ENCODE data around the gene FASN.

Gene FASN

DNA sequence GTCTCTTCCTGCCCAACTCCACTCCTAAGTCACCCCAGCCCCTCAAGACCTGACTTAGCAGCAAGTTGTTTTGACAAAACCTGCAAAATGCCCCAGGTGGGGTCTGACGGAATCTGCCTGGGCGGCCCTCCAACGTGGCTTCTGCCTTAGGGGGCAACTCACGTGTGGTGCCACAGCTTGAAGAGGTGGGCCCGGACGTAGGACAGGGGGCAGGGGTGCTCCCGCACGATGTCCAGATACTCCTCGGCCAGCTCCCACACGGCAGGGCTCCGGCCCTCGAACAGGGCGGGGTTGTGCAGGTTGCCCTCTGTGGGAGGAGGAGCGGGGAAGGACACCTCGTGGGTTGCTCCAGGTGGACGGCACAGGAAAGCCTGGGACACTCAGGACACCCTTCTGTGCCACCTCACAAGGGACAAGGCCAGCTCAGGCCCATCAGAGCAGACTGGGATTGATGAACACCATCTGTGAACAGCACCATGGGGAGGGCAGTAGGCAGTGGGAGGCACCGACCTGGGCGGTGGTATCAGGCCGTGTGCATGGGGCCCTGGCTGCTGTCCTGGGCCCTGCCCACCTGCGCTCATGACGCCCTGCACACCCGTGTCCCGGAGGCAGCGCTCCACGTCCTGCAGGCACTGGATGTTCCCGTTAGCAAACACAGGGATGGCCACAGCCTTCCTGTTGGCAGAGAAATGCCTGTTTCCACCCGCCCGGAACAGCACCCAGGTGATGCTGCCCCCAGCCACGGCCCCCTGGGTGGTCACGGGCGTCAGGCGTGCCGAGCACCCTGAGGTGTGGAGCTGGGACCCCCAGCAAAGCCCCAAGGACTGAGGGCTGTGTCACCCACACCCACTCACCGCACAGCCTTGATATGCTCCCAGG lies 36.8 kb downstream of the FASN start:
- no peak for TF ChIP-seq CTCF (IDR thresholded peaks at IDR 0.05; ENCODE audit: insufficient read depth, low read depth, low read length, missing control alignments)
- no peak overlapping the region for H3K4me3 ChIP-seq (ENCODE audit: low read length)
- no peak for DNase-seq (ENCODE audit: low read depth)

DNA sequence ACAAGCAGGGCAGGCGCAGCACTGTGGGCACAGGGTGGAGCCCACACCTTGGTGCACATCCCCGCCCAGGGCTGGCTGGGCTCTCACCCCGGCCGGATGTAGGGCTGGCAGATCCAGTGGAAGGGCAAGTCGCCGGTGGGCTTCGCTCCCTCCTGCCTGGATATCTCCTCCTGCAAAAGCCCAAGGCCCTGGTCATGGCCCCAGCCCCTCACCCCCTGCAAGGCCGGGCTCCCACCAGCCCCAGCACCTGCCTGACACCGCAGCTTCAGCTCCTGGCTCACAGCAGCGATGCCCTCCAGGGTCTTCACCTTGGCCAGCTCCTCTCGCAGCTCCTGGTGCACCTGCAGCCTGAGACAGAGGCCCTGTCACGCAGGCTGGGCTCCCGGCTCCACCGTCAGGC lies 37.4 kb downstream of the FASN start:
- no peak for DNase-seq (ENCODE audit: low read depth)
- TF ChIP-seq CTCF (IDR thresholded peaks at IDR 0.05; ENCODE audit: insufficient read depth, low read depth, low read length, missing control alignments) = no peak
- no peak overlapping the region for H3K4me3 ChIP-seq (ENCODE audit: low read length)

- no peak for DNase-seq (ENCODE audit: low read depth)
- H3K4me3 ChIP-seq (ENCODE audit: low read length) = no peak overlapping the region
- TF ChIP-seq CTCF (IDR thresholded peaks at IDR 0.05; ENCODE audit: insufficient read depth, low read depth, low read length, missing control alignments) = no peak
Observed at GRCh38 chr17:82060001-82060380, 38.0 kb downstream of the FASN start.

- no peak for DNase-seq (ENCODE audit: low read depth)
- H3K4me3 ChIP-seq (ENCODE audit: low read length) = no peak overlapping the region
- TF ChIP-seq CTCF (IDR thresholded peaks at IDR 0.05; ENCODE audit: insufficient read depth, low read depth, low read length, missing control alignments) = no peak
Observed at GRCh38 chr17:82059272-82060000, 38.6 kb downstream of the FASN start.

DNA sequence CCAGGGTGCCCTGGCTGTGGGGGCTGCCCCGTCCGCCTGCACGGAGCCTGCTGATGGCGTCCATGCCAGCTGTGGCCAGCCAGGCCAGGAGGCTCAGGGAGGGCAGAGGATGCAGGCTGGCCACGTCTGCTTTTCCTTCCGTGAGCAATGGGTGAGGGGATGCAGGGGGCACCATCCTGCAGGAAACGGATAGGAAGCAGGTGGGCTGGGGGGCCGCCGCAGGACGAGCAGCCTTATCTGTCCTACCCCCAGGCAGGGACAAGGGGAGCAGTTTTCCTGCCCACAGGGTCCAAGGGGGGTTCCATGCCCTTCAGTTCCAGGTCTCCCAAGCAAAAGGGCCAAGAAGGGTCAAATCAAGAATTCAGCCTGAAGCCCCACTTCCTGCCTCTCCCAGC lies 39.2 kb downstream of the FASN start:
- H3K4me3 ChIP-seq (ENCODE audit: low read length) = no peak overlapping the region
- DNase-seq (ENCODE audit: low read depth) = no peak
- no peak for TF ChIP-seq CTCF (IDR thresholded peaks at IDR 0.05; ENCODE audit: insufficient read depth, low read depth, low read length, missing control alignments)

DNA sequence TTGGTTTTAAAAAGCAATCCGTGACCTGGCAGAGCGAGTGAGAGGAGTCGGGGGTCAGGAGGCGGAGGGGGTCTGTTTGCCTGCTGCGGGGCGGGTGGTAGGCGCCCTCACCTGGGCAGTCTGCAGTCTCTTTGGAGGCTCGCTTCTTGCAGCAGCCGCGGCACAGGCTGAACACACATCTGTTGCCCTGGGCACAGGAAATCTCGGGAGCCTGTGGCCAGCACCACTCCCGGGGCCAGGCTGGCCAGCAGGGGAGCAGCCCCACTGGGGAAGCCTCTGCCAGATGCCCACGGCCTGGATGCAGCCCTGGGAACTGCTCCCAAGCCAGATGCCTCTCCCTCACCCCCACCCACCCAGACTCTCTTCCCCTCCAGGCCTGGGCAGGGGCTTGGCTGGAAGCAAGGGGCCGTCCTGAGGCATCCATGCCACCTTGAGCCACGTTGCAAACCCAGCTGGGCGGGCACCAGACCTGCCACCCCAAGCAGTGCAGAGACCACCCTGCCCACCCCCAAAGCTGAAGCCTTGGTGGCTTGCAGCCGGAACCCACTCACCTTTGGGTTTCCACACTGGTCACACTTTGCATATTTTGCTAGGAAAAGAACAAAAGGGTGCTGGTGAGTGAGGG lies 39.7 kb downstream of the FASN start:
- no peak for TF ChIP-seq CTCF (IDR thresholded peaks at IDR 0.05; ENCODE audit: insufficient read depth, low read depth, low read length, missing control alignments)
- no peak overlapping the region for H3K4me3 ChIP-seq (ENCODE audit: low read length)
- no peak for DNase-seq (ENCODE audit: low read depth)

All from epithelial cell of esophagus (primary cell).